HepG2 (cell line): ENCODE results near the gene OSBPL3. TPM values are rescaled to one million over a fixed set of nuclear protein-coding genes. Genes with fewer than 3 reads are reported as not detected.
A peak's percentile ranks its signal among the peaks of the same experiment; 100 is the strongest.

ENCODE experiments used
- AKAP8 ChIP-seq: sonication (generic); formaldehyde crosslinking; IDR thresholded peaks from 2 replicates; pipeline ENCODE4 v1.5.1; 2020; ENCODE audit warnings: mild to moderate bottlenecking, missing genetic modification reagents
- ATF7-NPFF ChIP-seq: sonication (generic); formaldehyde crosslinking; IDR thresholded peaks from 2 replicates; pipeline ENCODE4 v1.8.1; 2023; ENCODE audit warnings: mild to moderate bottlenecking, low read depth, missing genetic modification reagents, moderate library complexity
- GATA4 ChIP-seq: sonication (generic); IDR thresholded peaks from 2 replicates; pipeline ENCODE4 v1.6.1; 2016; ENCODE audit warnings: antibody characterized with exemption, low read depth, borderline replicate concordance
- HDAC1 ChIP-seq: sonication (generic); formaldehyde crosslinking; IDR thresholded peaks from 2 replicates; pipeline ENCODE4 v1.5.1; 2020; ENCODE audit warnings: mild to moderate bottlenecking, missing genetic modification reagents
- HDAC2 ChIP-seq: sonication (generic); formaldehyde crosslinking; IDR thresholded peaks from 2 replicates; pipeline ENCODE4 v1.4.0; 2020; ENCODE audit warnings: missing genetic modification reagents
- HNF1B ChIP-seq: sonication (generic); formaldehyde crosslinking; IDR thresholded peaks from 2 replicates; pipeline ENCODE4 v1.5.1; 2020; ENCODE audit warnings: mild to moderate bottlenecking, moderate library complexity, missing genetic modification reagents
- KDM1A ChIP-seq: IDR thresholded peaks from 2 replicates; pipeline ENCODE4 v1.6.1; 2016; ENCODE audit warnings: missing compliant biosample characterization
- KLF13 ChIP-seq: sonication (generic); formaldehyde crosslinking; IDR thresholded peaks from 2 replicates; pipeline ENCODE4 v1.4.0; 2020; ENCODE audit warnings: mild to moderate bottlenecking, missing genetic modification reagents
- MAFK ChIP-seq, 2 experiments: IDR thresholded peaks in 1 of 2; conservative IDR thresholded peaks in 1 of 2; 2 replicates each; pipeline ENCODE4 v1.6.1; 2011; ENCODE audit warnings: improper control_type of control experiment in 2 of 2, low read length in 2 of 2
- MAX ChIP-seq: IDR thresholded peaks from 2 replicates; pipeline ENCODE4 v1.6.1; 2012; ENCODE audit warnings: inconsistent platforms
- MXD3 ChIP-seq: IDR thresholded peaks from 2 replicates; pipeline ENCODE4 v1.6.1; 2016; ENCODE audit warnings: mild to moderate bottlenecking, missing biosample characterization, missing genetic modification reagents
- RAD21 ChIP-seq: fragments of 450-650 bp; formaldehyde crosslinking; IDR thresholded peaks from 2 replicates; pipeline ENCODE4 v1.5.0; 2020; ENCODE audit warnings: mild to moderate bottlenecking
- SIN3A ChIP-seq: IDR thresholded peaks from 2 replicates; pipeline ENCODE4 v1.6.1; 2011; ENCODE audit warnings: low read depth, mild to moderate bottlenecking, control low read depth, low read length, borderline replicate concordance
- SP1 ChIP-seq, 2 experiments: fragments of 450-650 bp in 1 of 2; sonication (generic) in 1 of 2; formaldehyde crosslinking in 1 of 2; IDR thresholded peaks; 2 replicates each; pipeline versions ENCODE4 v1.4.0 to v1.6.1; 2016 to 2020; ENCODE audit warnings: missing genetic modification reagents in 1 of 2
- TFDP1 ChIP-seq: IDR thresholded peaks from 2 replicates; pipeline ENCODE4 v1.6.1; 2016; ENCODE audit warnings: missing compliant biosample characterization, missing genetic modification reagents, borderline replicate concordance
- U2AF1 ChIP-seq: fragments of 200-400 bp; formaldehyde crosslinking; optimal IDR thresholded peaks from 2 replicates; pipeline ENCODE3; 2017; ENCODE audit warnings: mild to moderate bottlenecking, low read depth, low read length
- ZBTB37 ChIP-seq: sonication (generic); formaldehyde crosslinking; IDR thresholded peaks from 2 replicates; pipeline ENCODE4 v1.4.0; 2020; ENCODE audit warnings: mild to moderate bottlenecking, missing genetic modification reagents
- ZFP90 ChIP-seq: sonication (generic); formaldehyde crosslinking; IDR thresholded peaks from 2 replicates; pipeline ENCODE4 v1.8.0; 2022; ENCODE audit warnings: missing genetic modification reagents, mild to moderate bottlenecking, inconsistent platforms, borderline replicate concordance
- ZKSCAN8 ChIP-seq: IDR thresholded peaks from 2 replicates; pipeline ENCODE4 v1.6.1; 2016; ENCODE audit warnings: borderline replicate concordance, missing genetic modification reagents, missing compliant biosample characterization
- ZNF501 ChIP-seq: sonication (generic); formaldehyde crosslinking; IDR thresholded peaks from 2 replicates; pipeline ENCODE4 v1.5.1; 2020; ENCODE audit warnings: mild to moderate bottlenecking, moderate library complexity, missing genetic modification reagents
- ZNF761 ChIP-seq: sonication (generic); formaldehyde crosslinking; conservative IDR thresholded peaks from 2 replicates; pipeline ENCODE4 v1.4.0; 2020; ENCODE audit warnings: mild to moderate bottlenecking, missing genetic modification reagents
- ZNF790 ChIP-seq: sonication (generic); formaldehyde crosslinking; IDR thresholded peaks from 2 replicates; pipeline ENCODE4 v1.8.0; 2022; ENCODE audit warnings: missing genetic modification reagents, mild to moderate bottlenecking, borderline replicate concordance
- polyA plus RNA-seq, 8 experiments: library from polyadenylated mRNA; depleted of rRNA in 3 of 8; stranded (reverse) in 7 of 8; unstranded in 1 of 8; fragments of >200 nt; fragmentation: Illumina TruSeq in 4 of 8; extraction: Trizol in 4 of 8; gene quantifications; 2 replicates each; pipeline versions ENCODE4 v1.2.1 to v1.2.3, GENCODE V29; 2011 to 2016; ENCODE audit warnings: low read depth in 4 of 8, missing spikeins in 1 of 8, mixed read lengths in 1 of 8; ENCODE audit not compliant: insufficient read depth in 1 of 8
- total RNA-seq, 5 experiments: library from RNA; depleted of rRNA; stranded (reverse); fragments of >200 nt; fragmentation: Illumina TruSeq; extraction: Trizol; gene quantifications; 2 replicates each; pipeline ENCODE4 v1.2.3, GENCODE V29; 2016; ENCODE audit warnings: low read depth in 1 of 5

The OSBPL3 gene
- total and polyA plus RNA-seq, 2 of the 13 experiments (the other 11 are each of a cell fraction or from before 2014, with no cell fraction given), result 8.8 to 28.9 TPM

- TF ChIP-seq ZFP90 (CRISPR knock-in tag), result no peak
- TF ChIP-seq SP1 (IDR thresholded peaks at IDR 0.05), result no peak
- no peak for TF ChIP-seq SP1 (CRISPR knock-in tag; IDR thresholded peaks at IDR 0.05)
- no peak for TF ChIP-seq HDAC1
- TF ChIP-seq MAX, result peak; percentile 12
- TF ChIP-seq ZBTB37 (CRISPR knock-in tag), result no peak
- TF ChIP-seq GATA4, result 0 out of 2 replicates have a peak, but pooled peaks have one; percentile 2
- TF ChIP-seq KLF13, result 0 out of 2 replicates have a peak, but pooled peaks have one; percentile 56
- peak; percentile 96 for TF ChIP-seq ZKSCAN8 (CRISPR knock-in tag)
- TF ChIP-seq HDAC2 (CRISPR knock-in tag), result peak; percentile 35; the same call in 1 of the 2 replicates
- 0 out of 2 replicates have a peak, but pooled peaks have one; percentile 8 for TF ChIP-seq AKAP8 (CRISPR knock-in tag)
- no peak for TF ChIP-seq U2AF1
- no peak for TF ChIP-seq RAD21 (CRISPR knock-in tag)
- 0 out of 2 replicates have a peak, but pooled peaks have one; percentile 28 for TF ChIP-seq KDM1A (CRISPR knock-in tag)
- 0 out of 2 replicates have a peak, but pooled peaks have one; percentile 1 for TF ChIP-seq ATF7-NPFF (CRISPR knock-in tag)
- 0 out of 2 replicates have a peak, but pooled peaks have one; percentile 33 for TF ChIP-seq ZNF761 (CRISPR knock-in tag)
- TF ChIP-seq MXD3 (CRISPR knock-in tag), result 0 out of 2 replicates have a peak, but pooled peaks have one; percentile 4
- no peak for TF ChIP-seq ZNF790 (CRISPR knock-in tag)
- TF ChIP-seq SIN3A, result peak; percentile 47; the same call in 1 of the 2 replicates
- peak in 1 of 2 experiments; percentile 5; a peak in 1 of 4 replicates for TF ChIP-seq MAFK (conservative IDR thresholded peaks at IDR 0.05 in 1 of 2, IDR thresholded peaks at IDR 0.05 in 1 of 2; ENCODE audit: low read length in 2 of 2)
- TF ChIP-seq HNF1B (CRISPR knock-in tag), result no peak
- TF ChIP-seq ZNF501 (CRISPR knock-in tag), result 0 out of 2 replicates have a peak, but pooled peaks have one; percentile 34
- TF ChIP-seq TFDP1, result no peak; the same call in 1 of the 2 replicates
These were observed 674 bp upstream of the OSBPL3 start (continued) for GRCh38 chr7:24980534-24981170.
